Measurements from ENCODE around the gene COL15A1. TPM values are rescaled to one million over a fixed set of nuclear protein-coding genes. Genes with fewer than 3 reads are reported as not detected.
A peak's percentile ranks its signal among the peaks of the same experiment; 100 is the strongest.

The COL15A1 gene
- total RNA-seq, 2 experiments from 2014 or later = 0.20 to 0.42 TPM

DNA sequence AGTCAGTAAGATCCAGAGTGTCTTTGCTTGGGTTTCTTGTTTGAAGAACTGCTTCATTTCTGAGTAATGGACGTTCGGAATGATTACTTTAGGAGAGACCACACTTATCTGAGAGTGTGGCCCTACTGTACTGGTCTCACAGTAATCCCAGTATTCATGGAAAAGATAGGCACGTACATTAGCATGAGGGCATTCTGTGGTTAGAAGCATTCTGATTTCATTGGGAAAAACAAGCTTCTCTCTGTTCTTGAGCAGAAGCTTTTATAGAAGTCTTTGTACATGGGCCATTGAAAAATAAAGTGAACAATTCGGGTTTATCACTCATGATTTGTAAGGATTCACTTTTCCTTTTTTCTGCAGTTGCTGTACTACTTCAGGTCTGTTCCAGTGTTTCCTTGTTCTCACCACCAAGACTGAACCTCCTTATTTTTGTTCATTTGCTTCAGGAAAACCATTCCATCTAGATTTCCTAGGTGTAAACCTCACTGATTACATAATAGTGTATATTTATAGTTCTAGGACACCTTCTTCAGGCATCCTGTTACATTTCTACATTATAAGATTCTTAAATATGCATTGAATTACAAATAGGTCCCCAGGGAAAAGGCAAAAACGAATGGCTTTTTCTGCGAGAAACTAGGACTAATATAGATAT is 171.3 kb downstream of the COL15A1 start:
- H3K9me3 Mint-ChIP-seq = no peaks in the 10 kb centered on the region
- peaks cover 37% of the 10 kb centered on the region for H3K36me3 Mint-ChIP-seq
- peaks cover 70% of the 10 kb centered on the region for H3K4me1 Mint-ChIP-seq
- H3K4me3 Mint-ChIP-seq = no peak overlapping the region
- H3K27me3 Mint-ChIP-seq = no peaks in the 10 kb centered on the region
- POLR2A ChIA-PET = interaction anchor here (0.6 to 2.2 kb wide), 3 partner anchors 10 to 103 kb away, joined by 3 to 4 read pairs (median 3); no protein-coding TSS in a partner anchor
- ATAC-seq (ENCODE audit: low read depth) (no peak), DNase-seq (no peak)
- H3K27ac Mint-ChIP-seq = no peak overlapping the region

DNA sequence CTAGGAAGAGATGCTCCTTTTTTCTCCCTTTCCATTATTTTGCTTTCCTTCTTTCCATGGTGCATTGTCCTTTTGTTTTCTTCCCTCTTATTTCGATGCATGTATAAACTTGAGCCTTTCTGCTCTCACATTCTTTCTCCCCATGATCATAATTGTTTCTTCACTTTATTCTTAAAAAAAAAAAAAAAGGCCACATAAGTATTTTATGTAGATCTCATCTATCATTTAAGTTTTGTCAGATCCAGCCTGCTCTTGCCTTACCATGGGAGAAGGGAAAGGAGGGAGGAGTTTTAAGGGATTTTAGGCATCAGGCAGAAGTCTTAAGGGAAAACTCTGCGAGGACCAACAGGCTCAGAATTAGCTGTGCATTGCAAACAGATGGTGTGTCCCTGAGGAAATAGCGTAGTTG is 172.3 kb downstream of the COL15A1 start:
- Mint-ChIP-seq H3K27ac (no peak overlapping the region), H3K9me3 (no peaks in the 10 kb centered on the region), H3K36me3 (peaks cover 39% of the 10 kb centered on the region), H3K27me3 (no peaks in the 10 kb centered on the region), H3K4me1 (peaks cover 74% of the 10 kb centered on the region), H3K4me3 (no peak overlapping the region)
- DNase-seq = no peak
- POLR2A ChIA-PET = interaction anchor here (0.7 to 1.5 kb wide), 2 partner anchors 12 to 103 kb away, joined by 4 read pairs; partner anchors contain the start of gene TGFBR1
- ATAC-seq (ENCODE audit: low read depth) = no peak

DNA sequence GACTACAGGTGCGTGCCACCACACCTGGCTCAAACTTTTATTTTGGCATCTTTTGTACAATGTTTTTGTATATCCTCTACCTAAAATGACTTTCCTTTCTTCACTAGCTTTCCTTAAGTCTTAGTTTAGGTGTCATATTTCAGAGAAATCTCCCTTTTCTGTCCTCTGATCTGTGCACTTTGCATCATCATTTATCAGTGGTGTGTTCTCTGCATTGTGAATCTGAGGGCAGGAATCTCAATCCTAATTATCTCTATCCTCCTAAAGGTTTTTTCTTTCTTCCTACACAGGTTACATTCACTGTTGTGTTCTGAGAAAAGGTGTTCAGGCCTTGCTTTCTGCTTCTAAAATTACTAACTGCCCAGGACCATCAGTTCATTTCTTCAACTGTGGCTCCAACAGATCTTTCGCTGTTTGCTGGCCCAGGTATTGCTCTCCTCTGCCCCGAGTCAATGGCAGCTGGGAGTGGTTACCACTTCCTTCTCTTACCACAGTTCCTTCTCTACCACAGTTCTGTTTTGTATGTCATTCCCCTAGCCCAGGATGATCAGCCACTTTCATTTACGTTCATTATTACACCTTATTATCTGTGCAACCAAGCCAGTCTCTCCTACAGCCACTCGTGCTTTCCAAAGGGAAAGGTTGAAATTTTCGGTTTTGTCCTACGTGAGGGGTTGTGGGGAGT is 175.2 kb downstream of the COL15A1 start:
- H3K4me3 Mint-ChIP-seq = peak overlapping the region; percentile 83
- no peak for DNase-seq
- POLR2A ChIA-PET = interaction anchor here (1.1 to 2.2 kb wide), 9 partner anchors 10 to 105 kb away, joined by 3 to 14 read pairs (median 4); partner anchors contain the start of gene TGFBR1
- peak; percentile 99 for ATAC-seq (ENCODE audit: low read depth)
- peaks cover 46% of the 10 kb centered on the region for H3K36me3 Mint-ChIP-seq
- H3K27me3 Mint-ChIP-seq = no peaks in the 10 kb centered on the region
- H3K4me1 Mint-ChIP-seq = peaks cover 70% of the 10 kb centered on the region
- H3K27ac Mint-ChIP-seq = peak overlapping the region; percentile 93
- no peaks in the 10 kb centered on the region for H3K9me3 Mint-ChIP-seq

DNA sequence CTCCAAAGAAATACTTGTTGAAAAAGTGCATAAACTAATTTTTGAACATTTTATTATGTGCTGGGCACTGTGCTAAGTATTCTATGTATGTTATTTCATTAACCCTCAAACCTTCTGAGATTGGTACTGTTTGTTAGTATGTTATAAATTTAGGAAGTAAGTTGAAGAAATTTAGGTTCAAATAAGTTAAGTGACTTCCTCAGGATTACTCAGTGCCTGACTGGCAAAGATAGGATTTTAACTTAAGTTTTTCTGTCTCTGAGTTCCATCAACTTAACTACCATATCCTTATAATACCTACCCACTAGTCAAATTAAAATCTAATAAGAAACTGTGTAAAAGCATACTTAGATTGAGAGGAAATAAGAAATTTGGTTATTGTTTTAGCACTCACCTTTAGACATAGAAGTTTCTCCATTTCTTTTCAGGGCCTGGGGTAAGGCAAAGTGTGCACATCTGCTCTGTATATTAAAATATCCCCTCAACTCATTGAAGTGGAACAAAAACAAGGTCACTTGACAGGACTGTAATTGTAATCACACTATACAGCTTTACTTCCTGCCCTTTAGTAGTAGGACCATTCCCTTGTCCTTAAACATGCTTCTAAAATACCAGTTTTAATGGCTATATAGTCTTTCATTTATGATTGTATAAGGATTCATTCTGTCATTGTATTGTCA is 176.4 kb downstream of the COL15A1 start:
- H3K36me3 Mint-ChIP-seq = peaks cover 54% of the 10 kb centered on the region
- H3K9me3 Mint-ChIP-seq = peaks cover 2% of the 10 kb centered on the region
- H3K27me3 Mint-ChIP-seq = no peaks in the 10 kb centered on the region
- DNase-seq = no peak
- H3K4me3 Mint-ChIP-seq = peak overlapping the region; percentile 83
- peaks cover 67% of the 10 kb centered on the region for H3K4me1 Mint-ChIP-seq
- no peak for ATAC-seq (ENCODE audit: low read depth)
- POLR2A ChIA-PET = interaction anchor here (0.8 to 2.0 kb wide), 5 partner anchors 9 to 62 kb away, joined by 3 to 14 read pairs (median 4); no protein-coding TSS in a partner anchor
- peak overlapping the region; percentile 70 for H3K27ac Mint-ChIP-seq

Other genes starting within 250 kb of the COL15A1 start
- not detected for gene GABBR2, start 235.0 kb upstream of the COL15A1 start, total RNA-seq
- 1 to 10 TPM; 8.2 to 9.5 TPM for gene ANKS6, start 147.4 kb upstream of the COL15A1 start, total RNA-seq
- gene GALNT12, start 136.2 kb upstream of the COL15A1 start, total RNA-seq = 10 to 100 TPM; 12.2 to 12.6 TPM
- 10 to 100 TPM; 82.7 to 83.5 TPM for gene TGFBR1, start 161.2 kb downstream of the COL15A1 start, total RNA-seq

All from activated naive CD8-positive, alpha-beta T cell treated with anti-CD3 and anti-CD28 coated beads, Interleukin-2, amount 10 ng/mL, durations not matched to agents 7 days and 5 days (primary cell).